GM20431 (cell line): ENCODE measurements around the gene TRPM8.

Experiments
- in situ Hi-C: fragments of 300-500 bp; cut with MseI, MboI; formaldehyde crosslinking; loops from one replicate; pipeline ENCODE4 v1.15.0; 2020; ENCODE audit warnings: low sequenced_read_pairs; ENCODE audit not compliant: unreplicated experiment

The TRPM8 gene

DNA sequence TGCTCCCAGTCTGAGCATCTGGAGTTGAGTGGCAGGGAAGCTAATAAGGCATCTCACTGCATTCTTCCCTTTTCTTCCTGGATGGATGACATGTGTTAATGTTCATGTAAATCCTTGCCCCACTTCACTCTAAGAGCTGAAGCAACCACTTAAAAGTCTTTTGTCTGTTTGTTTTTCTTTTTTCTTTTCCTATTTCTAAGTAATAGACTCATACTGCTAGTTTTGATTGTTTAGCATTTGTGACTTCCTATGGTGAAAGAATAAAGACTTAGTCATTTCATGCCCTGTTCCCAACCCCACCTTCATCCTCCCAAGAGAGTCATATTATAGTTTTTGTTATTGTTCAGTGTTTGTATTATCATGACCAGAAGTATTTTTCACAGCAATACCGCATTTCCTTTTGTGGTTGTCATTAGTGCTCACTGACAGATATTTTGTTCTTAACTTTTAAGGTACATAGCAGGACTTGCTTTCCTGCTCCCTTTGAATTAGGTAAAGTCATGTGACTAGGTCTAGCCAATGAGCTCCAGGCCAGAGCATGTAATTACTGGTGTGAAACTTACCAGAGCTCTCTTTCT, 115.2 kb downstream of the TRPM8 start:
- in situ Hi-C loops: no loop called here

DNA sequence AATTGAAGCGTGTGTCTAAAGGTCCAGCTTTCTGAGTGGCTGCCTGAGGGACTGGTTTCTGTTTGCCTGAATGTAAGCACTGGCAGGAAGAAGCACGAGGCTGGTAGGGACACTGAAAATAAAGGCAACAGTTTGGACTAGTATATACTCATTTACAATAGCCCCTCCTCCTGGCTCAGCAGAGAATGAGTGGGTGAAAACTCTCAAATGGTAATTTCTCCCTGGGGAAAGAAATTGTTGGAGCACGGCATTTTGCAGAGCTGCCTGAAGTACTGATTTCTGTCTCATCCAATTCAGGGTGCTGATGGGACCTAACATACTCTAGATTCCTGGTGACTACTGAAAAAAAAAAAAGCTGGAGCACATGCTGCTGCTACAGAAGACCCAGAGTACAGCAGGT, 116.0 kb downstream of the TRPM8 start:
- in situ Hi-C loops: no loop called here

GRCh38 chr2:234033885-234034284, 116.7 kb downstream of the TRPM8 start:
- in situ Hi-C loops: no loop called here

DNA sequence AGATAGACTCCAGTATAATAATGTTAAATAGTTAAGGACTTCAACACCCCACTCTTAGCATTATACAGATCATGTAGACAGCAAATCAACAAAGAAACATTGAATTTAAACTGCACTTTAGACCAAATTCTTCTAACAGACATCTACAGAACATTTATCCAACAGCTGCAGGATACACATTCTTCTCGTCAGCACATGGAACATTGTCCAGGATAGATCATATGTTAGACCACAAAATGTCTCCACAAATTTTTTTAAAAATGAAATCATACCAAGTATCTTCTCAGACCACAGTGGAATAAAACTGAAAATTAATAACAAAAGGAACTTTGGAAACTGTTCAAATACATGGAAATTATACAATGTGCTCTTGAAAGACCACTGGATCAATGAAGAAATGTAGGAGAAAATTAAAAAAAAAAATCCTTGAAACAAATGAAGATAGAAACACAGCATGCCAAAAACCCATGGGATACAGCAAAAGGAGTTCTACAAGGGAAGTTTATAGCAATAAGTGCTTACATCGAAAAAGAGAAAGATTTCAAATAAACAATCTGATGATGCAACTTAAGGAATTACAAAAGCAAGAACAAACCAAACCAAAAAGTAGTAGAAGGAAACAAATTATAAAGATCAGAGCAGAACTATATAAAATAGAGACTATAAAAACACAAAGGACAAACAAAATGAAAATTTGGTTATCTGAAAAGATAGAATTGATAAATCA, 121.1 kb downstream of the TRPM8 start:
- in situ Hi-C loops: no loop called here

GRCh38 chr2:234044157-234044556, 127.0 kb downstream of the TRPM8 start:
- in situ Hi-C loops: no loop called here

- in situ Hi-C loops: no loop called here
Measured at GRCh38 chr2:234046521-234046920, 129.3 kb downstream of the TRPM8 start.

DNA sequence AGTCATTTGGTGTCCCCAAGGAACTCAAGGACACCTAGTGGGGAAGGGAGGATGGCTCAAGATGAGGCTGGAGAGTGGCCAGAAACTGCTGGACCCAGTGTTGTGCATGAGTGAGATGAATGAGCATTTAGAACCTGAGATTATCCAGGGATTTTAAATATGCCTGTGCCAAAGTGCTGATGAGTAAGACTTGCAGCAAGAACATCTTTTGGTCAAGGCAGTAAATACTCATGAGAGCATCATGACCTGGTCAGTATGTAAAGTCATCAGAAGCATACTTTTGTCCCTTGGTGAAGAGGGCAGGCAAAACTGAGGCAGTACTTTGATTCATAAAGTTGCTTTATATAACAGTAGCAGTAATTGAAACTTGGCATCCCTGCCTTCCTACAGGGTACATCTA, 130.2 kb downstream of the TRPM8 start:
- in situ Hi-C loops: no loop called here

DNA sequence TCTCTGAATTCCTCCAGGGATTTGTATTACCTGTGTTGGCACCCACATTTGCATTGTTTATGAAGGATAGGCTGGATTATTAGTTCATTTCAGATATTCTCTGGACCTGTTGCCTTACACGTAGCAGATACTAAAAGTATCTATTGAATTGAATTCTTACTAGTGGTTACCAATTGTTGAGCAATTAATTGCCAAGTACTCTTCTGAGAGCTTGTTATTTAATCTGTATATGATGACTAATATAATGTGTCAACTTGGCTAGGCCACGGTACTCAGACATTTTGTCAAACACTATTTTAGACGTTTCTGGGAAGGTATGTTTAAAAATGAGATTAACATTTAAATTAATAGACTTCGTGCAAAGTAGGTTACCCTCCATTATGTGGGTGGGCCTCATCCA, 130.9 kb downstream of the TRPM8 start:
- in situ Hi-C loops: no loop called here

- in situ Hi-C loops: no loop called here
Measured at GRCh38 chr2:234050455-234051135, 133.4 kb downstream of the TRPM8 start, which contains the start of gene SPP2. SPP2 (plus strand) TSS chr2:234050702; CDS start chr2:234050787, 85 bp downstream.

GRCh38 chr2:234051374-234052070, 134.3 kb downstream of the TRPM8 start:
- in situ Hi-C loops: no loop called here

DNA sequence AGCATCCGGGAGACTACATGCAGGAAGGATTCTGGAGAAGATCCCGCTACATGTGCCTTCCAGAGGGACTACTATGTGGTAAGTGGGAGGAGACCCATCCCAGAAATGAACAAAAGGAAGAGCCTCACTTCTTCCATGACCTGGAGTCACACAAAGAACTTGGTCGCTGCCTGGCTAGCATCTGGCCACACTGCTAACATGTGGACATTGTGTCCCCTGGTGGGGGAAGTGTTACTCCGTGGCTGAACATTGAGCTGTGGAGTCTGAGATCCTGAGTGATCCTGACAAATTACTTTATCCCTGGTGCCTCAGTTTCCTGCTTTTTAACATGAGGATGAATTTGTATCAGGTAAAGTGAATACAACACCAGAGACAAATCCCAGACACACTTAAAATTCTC, 141.7 kb downstream of the TRPM8 start:
- in situ Hi-C loops: no loop called here

- in situ Hi-C loops: no loop called here
Measured at GRCh38 chr2:234060236-234060635, 143.1 kb downstream of the TRPM8 start.

DNA sequence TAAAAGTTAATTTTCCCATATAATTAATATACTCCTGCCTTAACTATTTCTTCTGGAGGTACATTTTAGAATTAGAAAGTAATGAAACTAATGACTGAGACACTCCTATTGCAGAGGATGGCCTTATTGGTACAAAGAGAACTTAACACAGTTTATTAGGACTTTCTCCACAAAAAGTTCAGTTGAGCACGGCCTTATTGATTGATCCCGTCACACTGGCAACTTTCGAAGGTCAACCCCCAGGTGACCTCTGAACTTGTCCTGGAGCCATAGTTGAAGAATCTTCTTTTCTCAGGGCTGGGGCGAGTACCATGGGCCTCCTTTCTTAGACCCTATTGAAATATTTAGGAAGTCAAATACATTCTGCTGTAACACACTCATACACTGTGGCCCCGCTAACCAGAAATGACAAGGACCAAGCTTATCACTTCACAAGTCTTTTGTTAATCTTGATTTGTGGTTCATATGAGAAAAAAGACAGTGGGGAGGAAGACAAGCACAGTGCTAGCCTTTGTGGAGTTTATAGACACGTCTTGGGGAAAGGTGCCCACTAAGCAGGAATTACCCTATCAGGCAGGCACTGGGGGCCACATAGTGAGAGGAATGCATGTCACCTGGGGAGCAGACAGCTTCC, 144.6 kb downstream of the TRPM8 start:
- in situ Hi-C loops: no loop called here

GRCh38 chr2:234066587-234066986, 149.4 kb downstream of the TRPM8 start:
- in situ Hi-C loops: no loop called here
